IMR-90 (cell line): ENCODE measurements around the gene INPP5A.

Experiments
- NFE2L2 ChIP-seq: fragments of 150-350 bp; IDR thresholded peaks from 2 replicates; pipeline ENCODE4 v1.6.1; 2016; ENCODE audit warnings: low read depth, mild to moderate bottlenecking, low read length
- POLR2A ChIP-seq: IDR thresholded peaks from 2 replicates; pipeline ENCODE4 v1.6.1; 2012; ENCODE audit warnings: mild to moderate bottlenecking, low read depth, low read length
- RFX5 ChIP-seq: IDR thresholded peaks from 2 replicates; pipeline ENCODE4 v1.8.0; 2012; ENCODE audit warnings: low read depth, mild to moderate bottlenecking, low read length, moderate library complexity
- USF2 ChIP-seq: fragments of 150-350 bp; IDR thresholded peaks from 2 replicates; pipeline ENCODE4 v1.6.1; 2017; ENCODE audit warnings: mild to moderate bottlenecking, antibody characterized with exemption, low read length, low read depth
- TF ChIP-seq, protein P1 (sequence below): conservative IDR thresholded peaks from 2 replicates; pipeline ENCODE4 v1.5.1; 2012; ENCODE audit warnings: mild to moderate bottlenecking, low read depth, low read length, improper control_type of control experiment

- TF ChIP-seq, protein P1, sequence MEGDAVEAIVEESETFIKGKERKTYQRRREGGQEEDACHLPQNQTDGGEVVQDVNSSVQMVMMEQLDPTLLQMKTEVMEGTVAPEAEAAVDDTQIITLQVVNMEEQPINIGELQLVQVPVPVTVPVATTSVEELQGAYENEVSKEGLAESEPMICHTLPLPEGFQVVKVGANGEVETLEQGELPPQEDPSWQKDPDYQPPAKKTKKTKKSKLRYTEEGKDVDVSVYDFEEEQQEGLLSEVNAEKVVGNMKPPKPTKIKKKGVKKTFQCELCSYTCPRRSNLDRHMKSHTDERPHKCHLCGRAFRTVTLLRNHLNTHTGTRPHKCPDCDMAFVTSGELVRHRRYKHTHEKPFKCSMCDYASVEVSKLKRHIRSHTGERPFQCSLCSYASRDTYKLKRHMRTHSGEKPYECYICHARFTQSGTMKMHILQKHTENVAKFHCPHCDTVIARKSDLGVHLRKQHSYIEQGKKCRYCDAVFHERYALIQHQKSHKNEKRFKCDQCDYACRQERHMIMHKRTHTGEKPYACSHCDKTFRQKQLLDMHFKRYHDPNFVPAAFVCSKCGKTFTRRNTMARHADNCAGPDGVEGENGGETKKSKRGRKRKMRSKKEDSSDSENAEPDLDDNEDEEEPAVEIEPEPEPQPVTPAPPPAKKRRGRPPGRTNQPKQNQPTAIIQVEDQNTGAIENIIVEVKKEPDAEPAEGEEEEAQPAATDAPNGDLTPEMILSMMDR, result no peak
- TF ChIP-seq RFX5 (no peak), POLR2A (no peak), NFE2L2 (no peak), USF2 (no peak)
These were observed 224.7 kb downstream of the INPP5A start for GRCh38 chr10:132762267-132762666.
